Hematopoietic multipotent progenitor cell treated with erythropoietin and hydrocortisone succinate and interleukin-3 and kit ligand, for 17 days (in vitro differentiated cells): ENCODE results near the gene ATP10A.

Experiments used
- DNase-seq: peaks from one replicate; pipeline ENCODE4 v3.0.0-alpha.2; 2015; ENCODE audit warnings: low spot score

Gene ATP10A

GRCh38 chr15:25738171-25738965 is 124.8 kb downstream of the ATP10A start:
- DNase-seq = no peak

- no peak for DNase-seq
Measured at GRCh38 chr15:25737218-25737643, 125.9 kb downstream of the ATP10A start.

DNA sequence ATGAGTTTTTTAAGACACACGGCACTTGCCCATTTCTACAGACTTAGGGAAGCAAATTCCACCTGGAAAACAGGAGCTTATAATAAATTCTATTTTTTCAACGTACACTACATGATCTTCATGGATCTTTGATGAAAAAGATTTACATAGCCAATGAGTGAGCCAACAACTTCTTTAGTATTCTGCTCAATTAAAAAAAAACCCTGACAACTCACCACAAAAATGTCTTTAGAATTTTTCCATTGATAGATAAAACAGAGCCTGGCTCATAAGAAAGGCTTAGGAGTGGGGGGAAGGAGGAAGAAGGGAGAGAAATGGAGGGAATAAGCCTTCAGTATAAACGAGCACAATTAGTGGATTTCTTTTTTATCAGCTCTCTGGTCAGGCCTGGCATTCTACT is 126.7 kb downstream of the ATP10A start:
- no peak for DNase-seq

GRCh38 chr15:25735550-25736384 is 127.4 kb downstream of the ATP10A start:
- no peak for DNase-seq

DNA sequence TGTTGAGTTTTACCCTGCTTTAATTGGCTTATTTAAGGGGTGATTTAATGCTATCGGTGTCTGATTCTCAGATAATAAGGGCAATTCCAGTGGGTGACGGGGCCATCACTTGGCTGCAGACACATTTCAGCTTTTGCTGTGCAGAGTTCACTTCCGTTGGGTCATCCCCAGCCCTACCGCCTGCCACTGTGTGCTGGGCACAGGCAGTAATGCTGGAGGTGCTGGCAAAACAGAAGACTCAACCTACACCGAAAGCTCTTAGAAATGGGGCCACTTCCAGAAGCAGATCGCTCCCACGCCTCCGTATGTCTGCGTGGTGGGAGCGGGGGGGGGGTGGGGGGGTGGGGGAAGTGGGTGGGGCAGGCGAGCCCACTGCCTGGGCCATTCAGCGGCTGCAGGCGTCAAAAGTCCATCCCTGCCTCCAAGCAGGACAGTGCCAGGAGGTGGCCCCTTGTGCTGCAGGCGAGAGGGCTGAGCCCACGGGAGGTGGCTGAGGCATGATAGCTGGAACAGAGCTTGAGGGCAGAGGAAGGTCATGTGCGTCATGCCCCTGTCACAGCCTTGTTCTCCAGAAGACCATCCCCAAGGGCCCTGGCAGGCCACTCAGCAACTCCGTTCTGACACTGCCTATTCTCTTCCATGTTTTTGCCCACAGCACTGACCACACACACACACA is 128.3 kb downstream of the ATP10A start:
- no peak for DNase-seq

- no peak for DNase-seq
Measured at GRCh38 chr15:25733856-25734679, 129.1 kb downstream of the ATP10A start.

DNA sequence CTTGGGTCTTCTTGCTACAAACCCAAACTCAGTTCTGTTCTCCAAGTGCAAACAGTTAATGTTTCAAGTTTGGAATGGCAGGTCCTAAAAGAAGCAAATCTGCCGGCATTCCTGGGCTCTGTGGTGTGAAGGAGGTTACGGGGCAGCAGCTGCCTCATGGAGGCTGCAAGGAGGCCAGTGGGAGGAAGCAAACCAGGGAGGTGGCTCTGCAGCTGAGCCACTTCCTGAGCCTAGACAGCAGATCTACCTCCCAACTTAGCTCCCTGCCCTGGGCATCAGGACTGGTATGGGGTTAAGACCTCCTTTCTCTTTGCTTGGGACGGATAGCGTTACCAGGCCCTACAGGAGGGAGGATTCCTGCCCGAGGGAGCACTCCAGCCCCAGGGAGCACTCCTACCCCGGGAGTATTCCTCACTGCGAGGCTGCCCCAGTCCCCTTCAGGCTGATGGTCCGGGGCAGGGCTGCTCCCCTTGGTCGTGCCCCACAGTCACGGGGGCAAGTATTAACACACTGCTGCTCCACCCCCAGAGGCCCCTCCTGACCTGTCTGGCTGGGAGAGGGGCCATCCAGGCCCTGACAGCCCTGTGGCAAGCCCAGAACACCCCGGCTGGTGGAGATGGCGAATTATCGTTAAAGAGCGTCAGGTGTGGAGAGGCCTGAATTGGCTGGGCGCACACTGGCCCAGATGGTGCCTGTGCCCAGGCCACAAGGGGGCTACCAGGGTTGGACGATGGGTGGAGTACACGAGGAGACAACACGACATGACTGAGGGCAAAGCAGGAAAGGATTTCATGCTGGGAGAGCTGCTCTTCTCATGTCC is 129.9 kb downstream of the ATP10A start:
- DNase-seq = no peak

- DNase-seq = no peak
Measured at GRCh38 chr15:25732191-25732590, 130.9 kb downstream of the ATP10A start.

DNA sequence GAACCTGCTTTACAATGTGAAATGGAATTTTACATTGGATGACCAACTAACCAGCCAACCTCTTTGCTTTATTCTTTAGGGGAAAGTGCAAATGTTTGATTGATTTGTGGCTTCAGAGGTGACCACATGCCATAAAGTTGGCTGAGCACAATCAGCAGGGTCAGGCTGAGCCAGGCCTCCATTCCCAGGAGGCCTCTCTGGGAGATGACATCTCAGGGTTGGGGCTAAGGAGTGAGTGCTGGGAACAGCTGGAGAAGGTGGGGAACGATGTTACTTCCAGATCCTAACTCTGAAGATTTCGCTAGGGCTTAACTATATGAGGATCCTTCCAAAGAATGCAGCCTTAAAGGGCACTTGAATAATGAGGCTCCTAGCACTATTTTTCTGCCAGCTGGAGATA is 131.7 kb downstream of the ATP10A start:
- DNase-seq = no peak

DNA sequence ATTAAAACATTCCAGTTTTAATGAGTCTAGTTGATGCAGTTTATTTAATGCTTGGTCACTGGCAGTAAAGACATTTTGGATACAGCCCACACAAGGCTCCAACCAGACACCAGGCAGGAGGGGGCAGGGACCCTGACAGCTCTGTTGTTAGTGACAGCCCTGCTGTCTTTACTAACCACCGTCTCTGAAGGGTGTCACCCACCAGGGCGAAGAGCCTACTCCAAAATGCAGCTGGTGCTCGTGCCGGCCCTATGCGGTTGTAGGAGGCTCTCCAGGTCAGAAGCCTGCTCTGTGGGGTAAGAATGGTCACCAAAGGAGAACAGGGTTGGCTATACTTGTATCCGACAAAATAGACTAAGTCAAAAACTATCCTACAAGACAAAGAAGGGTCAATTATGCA is 132.2 kb downstream of the ATP10A start:
- no peak for DNase-seq

DNA sequence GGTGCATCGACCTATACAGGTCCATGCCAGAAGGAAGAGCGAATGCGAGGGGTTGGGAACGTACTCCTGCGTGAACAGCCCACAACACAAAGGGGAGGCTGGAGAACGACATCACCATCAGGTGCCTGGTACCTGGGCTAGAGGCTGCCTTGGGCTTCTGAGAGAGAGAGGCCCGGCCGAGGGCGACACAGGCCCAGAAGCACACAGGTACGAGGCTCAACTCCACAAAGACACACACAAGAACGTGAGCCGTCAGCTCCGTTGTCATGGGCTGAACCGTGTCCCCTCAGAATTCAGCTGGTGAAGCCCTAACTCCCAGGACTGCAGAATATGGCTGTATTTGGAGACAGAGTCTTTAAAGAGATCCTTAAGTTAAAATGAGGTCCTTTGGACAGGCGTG is 134.3 kb downstream of the ATP10A start:
- DNase-seq = no peak

GRCh38 chr15:25727867-25728600 is 135.1 kb downstream of the ATP10A start:
- DNase-seq = no peak

DNA sequence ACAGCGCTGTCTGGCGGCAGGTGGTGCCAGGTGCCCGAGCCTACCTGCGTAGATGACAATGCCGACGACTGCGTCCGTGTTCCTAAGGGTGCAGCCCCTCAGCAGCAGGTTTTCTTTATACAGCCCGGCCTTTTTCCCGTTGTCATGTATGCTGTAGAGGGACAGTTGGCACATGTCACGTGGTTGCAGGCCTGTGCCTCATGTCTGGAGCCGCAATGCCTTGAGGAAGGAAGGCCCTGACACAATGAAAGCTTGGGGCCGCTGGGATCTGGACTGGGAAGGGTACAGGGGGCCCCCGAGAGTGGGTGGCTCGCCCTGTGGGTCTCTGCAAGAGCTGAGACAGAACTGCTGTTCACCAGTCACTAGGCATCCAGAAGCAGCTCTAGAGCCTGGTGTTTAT is 136.0 kb downstream of the ATP10A start:
- DNase-seq = no peak

DNA sequence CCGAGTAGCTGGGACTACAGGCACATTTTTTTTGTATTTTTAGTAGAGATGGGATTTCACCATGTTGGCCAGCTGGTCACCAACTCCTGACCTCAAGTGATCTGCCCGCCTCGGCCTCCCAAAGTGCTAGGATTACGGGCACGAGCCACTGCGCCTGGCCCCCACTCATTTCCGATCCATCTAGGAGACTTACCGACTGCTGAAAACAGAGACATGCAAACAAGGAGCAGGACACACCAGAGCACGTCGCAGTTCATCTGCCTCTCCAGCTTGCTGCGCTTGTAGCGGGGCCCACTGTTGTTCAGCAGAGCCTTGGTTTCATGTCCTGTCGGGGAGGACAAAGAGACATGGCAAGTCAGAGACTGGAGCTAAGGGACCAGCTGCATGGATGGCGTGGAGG is 137.4 kb downstream of the ATP10A start:
- no peak for DNase-seq

DNA sequence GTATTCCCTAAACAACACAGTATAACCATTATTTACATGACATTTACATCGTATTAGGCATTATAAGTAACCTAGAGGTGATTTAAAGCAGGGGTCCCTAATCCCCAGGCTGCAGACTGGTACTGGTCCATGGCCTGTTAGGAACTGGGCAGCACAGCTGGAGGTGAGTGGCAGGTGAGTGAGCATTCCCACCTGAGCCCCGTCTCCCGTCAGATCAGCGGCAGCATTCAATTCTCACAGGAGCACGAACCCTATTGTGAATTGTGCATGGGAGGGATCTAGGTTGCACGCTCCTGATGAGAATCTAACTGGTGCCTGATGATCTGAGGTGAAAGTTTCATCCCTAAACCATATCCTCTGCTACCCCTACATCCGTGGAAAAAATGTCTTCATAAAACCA is 138.2 kb downstream of the ATP10A start:
- no peak for DNase-seq

DNA sequence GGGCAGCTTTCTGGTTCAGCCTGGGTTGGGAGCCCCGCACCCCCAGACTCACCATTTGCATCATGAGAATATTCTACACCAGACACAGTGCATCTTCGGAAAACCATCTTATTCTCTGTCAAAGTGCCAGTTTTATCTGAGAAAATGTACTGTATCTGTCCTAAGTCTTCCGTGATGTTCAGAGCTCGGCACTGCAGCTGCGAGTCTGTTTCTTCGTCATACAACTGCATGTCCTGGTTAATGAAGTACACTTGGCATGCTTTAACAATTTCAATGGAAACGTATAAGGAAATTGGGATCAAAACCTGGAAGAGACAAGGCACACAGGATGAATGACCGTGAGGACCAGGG is 141.5 kb downstream of the ATP10A start:
- DNase-seq = no peak

DNA sequence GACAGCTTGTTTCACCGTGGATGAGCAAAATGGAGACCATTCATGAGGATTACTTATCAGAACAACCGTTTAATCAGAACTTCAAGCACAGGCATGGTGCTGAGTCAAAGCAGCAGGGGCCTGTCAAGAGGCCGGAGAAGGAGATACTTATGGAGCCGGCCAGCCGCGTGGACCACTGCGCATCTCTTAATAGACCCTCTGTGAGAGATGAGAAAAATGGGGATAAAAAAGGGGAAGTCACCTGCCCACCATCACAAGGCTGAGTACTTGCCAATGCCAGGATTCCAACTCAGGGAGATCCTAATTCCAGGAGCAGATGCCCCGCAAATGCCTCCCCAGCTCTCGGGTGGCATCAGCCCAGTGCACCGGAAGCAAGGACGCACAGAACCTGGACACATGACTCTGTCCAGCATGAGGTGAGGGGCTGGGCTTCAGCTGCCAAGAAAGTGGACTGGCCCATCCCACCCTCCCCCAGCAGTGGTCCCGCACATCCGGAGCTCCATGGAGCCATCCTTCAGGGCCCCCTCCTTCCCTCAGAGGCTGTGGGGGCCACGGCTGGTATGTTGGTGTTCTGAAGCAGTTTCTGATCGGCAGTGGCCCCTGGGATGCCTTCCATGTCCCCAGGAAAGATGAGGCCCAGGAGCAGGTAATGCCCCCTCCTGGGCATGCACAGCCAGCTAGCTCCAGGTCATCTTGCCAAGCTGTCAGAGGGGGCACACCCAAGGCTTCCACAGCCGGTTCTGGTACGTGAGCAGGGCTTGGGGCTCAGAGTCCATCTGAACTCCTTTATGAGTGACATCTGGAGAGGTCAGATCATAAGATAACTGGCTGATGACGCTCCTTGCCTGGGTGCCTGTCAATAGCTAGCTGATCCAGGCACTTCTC is 143.8 kb downstream of the ATP10A start:
- DNase-seq = no peak

- DNase-seq = no peak
Measured at GRCh38 chr15:25718597-25718996, 144.5 kb downstream of the ATP10A start.

DNA sequence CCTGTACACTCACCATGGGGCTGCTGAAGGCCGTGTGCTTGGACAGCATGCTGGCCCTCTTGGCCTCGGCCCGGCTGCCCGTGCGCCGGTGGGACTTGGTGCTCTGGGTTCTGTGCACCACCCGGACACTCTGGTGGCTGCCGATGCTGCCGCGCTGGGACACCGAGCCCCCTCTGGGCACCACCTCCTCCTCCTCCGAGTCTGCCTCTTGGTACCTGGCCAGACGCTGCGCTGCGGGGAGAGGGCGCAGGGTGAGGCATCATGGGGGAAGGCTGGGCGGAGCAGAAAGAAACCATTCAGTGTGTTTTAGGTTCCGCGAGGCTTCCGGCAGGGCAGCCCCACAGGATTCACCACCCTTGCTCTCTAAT is 145.0 kb downstream of the ATP10A start:
- DNase-seq = no peak
